Type B pancreatic cell (in vitro differentiated cells): Measurements from ENCODE around the gene PHLPP2. TPM values are rescaled to one million over a fixed set of nuclear protein-coding genes. Genes with fewer than 3 reads are reported as not detected.

Experiments used
- DNase-seq: peaks from one replicate; pipeline ENCODE4 v3.0.0; 2021; ENCODE audit warnings: mixed read lengths; ENCODE audit not compliant: unreplicated experiment; ENCODE audit errors: extremely low spot score
- H3K27ac Mint-ChIP-seq: 2 replicates; pipeline ENCODE4 v1.8.0; 2021; ENCODE audit warnings: mild to moderate bottlenecking, mixed read lengths
- H3K27me3 Mint-ChIP-seq: 2 replicates; pipeline ENCODE4 v1.8.0; 2021; ENCODE audit warnings: mixed read lengths
- H3K36me3 Mint-ChIP-seq: 2 replicates; pipeline ENCODE4 v1.8.0; 2021; ENCODE audit warnings: mixed read lengths
- H3K4me1 Mint-ChIP-seq: one replicate; pipeline ENCODE4 v1.8.0; 2021; ENCODE audit warnings: mixed read lengths; ENCODE audit not compliant: unreplicated experiment
- H3K4me3 Mint-ChIP-seq: 2 replicates; pipeline ENCODE4 v1.8.0; 2021; ENCODE audit warnings: mild to moderate bottlenecking, mixed read lengths
- H3K9me3 Mint-ChIP-seq: 2 replicates; pipeline ENCODE4 v1.8.0; 2021; ENCODE audit warnings: mixed read lengths
- total RNA-seq: library from RNA; stranded (reverse); gene quantifications from 2 replicates; pipeline ENCODE4 v1.2.1, GENCODE V29; 2021; ENCODE audit warnings: low replicate concordance
- TF ChIP-seq, protein P1 (sequence below): fragments of 200-600 bp; sonication (generic); conservative IDR thresholded peaks from 2 replicates; pipeline ENCODE4 v1.5.0; 2021; ENCODE audit warnings: antibody characterized with exemption, mild to moderate bottlenecking

The PHLPP2 gene
- total RNA-seq, 1 donor from 2014 or later: 12.0 TPM

DNA sequence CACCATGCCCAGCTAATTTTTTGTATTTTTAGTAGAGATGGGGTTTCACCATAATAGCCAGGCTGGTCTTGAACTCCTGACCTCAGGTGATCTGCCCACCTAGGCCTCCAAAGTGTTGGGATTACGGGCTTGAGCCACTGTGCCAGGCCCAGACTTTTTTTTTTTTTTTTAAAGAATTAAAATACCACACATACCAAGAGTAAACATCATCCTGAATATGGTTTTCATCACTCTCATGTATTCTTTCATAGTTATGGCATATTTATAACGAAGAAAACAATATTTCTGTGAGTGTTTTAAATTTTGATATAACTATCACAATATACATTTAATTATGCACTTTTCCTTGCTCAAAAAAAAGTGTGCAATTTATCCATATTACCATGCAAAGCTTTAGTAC lies 50.3 kb downstream of the PHLPP2 start:
- H3K27me3 Mint-ChIP-seq: no peaks in the 10 kb centered on the region
- no peaks in the 10 kb centered on the region for H3K4me1 Mint-ChIP-seq
- no peaks in the 10 kb centered on the region for H3K9me3 Mint-ChIP-seq
- no peak overlapping the region for H3K27ac Mint-ChIP-seq
- TF ChIP-seq, protein P1, sequence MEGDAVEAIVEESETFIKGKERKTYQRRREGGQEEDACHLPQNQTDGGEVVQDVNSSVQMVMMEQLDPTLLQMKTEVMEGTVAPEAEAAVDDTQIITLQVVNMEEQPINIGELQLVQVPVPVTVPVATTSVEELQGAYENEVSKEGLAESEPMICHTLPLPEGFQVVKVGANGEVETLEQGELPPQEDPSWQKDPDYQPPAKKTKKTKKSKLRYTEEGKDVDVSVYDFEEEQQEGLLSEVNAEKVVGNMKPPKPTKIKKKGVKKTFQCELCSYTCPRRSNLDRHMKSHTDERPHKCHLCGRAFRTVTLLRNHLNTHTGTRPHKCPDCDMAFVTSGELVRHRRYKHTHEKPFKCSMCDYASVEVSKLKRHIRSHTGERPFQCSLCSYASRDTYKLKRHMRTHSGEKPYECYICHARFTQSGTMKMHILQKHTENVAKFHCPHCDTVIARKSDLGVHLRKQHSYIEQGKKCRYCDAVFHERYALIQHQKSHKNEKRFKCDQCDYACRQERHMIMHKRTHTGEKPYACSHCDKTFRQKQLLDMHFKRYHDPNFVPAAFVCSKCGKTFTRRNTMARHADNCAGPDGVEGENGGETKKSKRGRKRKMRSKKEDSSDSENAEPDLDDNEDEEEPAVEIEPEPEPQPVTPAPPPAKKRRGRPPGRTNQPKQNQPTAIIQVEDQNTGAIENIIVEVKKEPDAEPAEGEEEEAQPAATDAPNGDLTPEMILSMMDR: no peak
- H3K36me3 Mint-ChIP-seq: peaks cover 23% of the 10 kb centered on the region
- no peak overlapping the region for H3K4me3 Mint-ChIP-seq
- DNase-seq: no peak

- no peaks in the 10 kb centered on the region for H3K27me3 Mint-ChIP-seq
- TF ChIP-seq, protein P1: no peak
- DNase-seq: no peak
- peaks cover 20% of the 10 kb centered on the region for H3K36me3 Mint-ChIP-seq
- no peak overlapping the region for H3K4me3 Mint-ChIP-seq
- no peak overlapping the region for H3K27ac Mint-ChIP-seq
- H3K4me1 Mint-ChIP-seq: no peaks in the 10 kb centered on the region
- H3K9me3 Mint-ChIP-seq: no peaks in the 10 kb centered on the region
Measured at GRCh38 chr16:71673582-71673973, 50.9 kb downstream of the PHLPP2 start.

- TF ChIP-seq, protein P1: no peak
- peaks cover 20% of the 10 kb centered on the region for H3K36me3 Mint-ChIP-seq
- no peaks in the 10 kb centered on the region for H3K9me3 Mint-ChIP-seq
- no peak overlapping the region for H3K27ac Mint-ChIP-seq
- no peak overlapping the region for H3K4me3 Mint-ChIP-seq
- H3K4me1 Mint-ChIP-seq: no peaks in the 10 kb centered on the region
- no peaks in the 10 kb centered on the region for H3K27me3 Mint-ChIP-seq
- DNase-seq: no peak
Measured at GRCh38 chr16:71672803-71673581, 51.5 kb downstream of the PHLPP2 start.

GRCh38 chr16:71672125-71672524 lies 52.4 kb downstream of the PHLPP2 start:
- no peaks in the 10 kb centered on the region for H3K27me3 Mint-ChIP-seq
- H3K9me3 Mint-ChIP-seq: no peaks in the 10 kb centered on the region
- H3K4me1 Mint-ChIP-seq: no peaks in the 10 kb centered on the region
- peaks cover 16% of the 10 kb centered on the region for H3K36me3 Mint-ChIP-seq
- H3K4me3 Mint-ChIP-seq: no peak overlapping the region
- DNase-seq: no peak
- H3K27ac Mint-ChIP-seq: no peak overlapping the region
- TF ChIP-seq, protein P1: no peak

- Mint-ChIP-seq H3K27me3 (no peaks in the 10 kb centered on the region), H3K36me3 (peaks cover 16% of the 10 kb centered on the region), H3K27ac (no peak overlapping the region), H3K9me3 (no peaks in the 10 kb centered on the region), H3K4me1 (no peaks in the 10 kb centered on the region), H3K4me3 (no peak overlapping the region)
- TF ChIP-seq, protein P1: no peak
- DNase-seq: no peak
Measured at GRCh38 chr16:71671165-71671564, 53.3 kb downstream of the PHLPP2 start.
